ENCODE measurements around the gene JPH2.

Gene JPH2

GRCh38 chr20:44231713-44232468, 44.9 kb upstream of the JPH2 start:
- no peak overlapping the region for H3K9ac ChIP-seq
- no peaks in the 10 kb centered on the region for H3K27me3 ChIP-seq (ENCODE audit: insufficient read depth, low read depth)
- H3K4me3 ChIP-seq (IDR thresholded peaks at IDR 0.05; ENCODE audit: insufficient read depth, low read depth, low read length) = no peak overlapping the region
- H3K36me3 ChIP-seq (ENCODE audit: insufficient read depth) = no peaks in the 10 kb centered on the region
- H4K20me1 ChIP-seq (ENCODE audit: insufficient read depth) = no peaks in the 10 kb centered on the region
- no peak overlapping the region for H3K4me2 ChIP-seq
- H3K27ac ChIP-seq = no peak overlapping the region
- no peaks in the 10 kb centered on the region for H3K79me2 ChIP-seq (ENCODE audit: insufficient read depth, low read depth)
- no peak for TF ChIP-seq CTCF (conservative IDR thresholded peaks at IDR 0.05; ENCODE audit: low read depth, low read length)
- H2AFZ ChIP-seq (ENCODE audit: low read depth) = no peak overlapping the region
- H3K4me1 ChIP-seq (ENCODE audit: low read depth, poor library complexity, severe bottlenecking) = peaks cover 12% of the 10 kb centered on the region

GRCh38 chr20:44231193-44231592, 44.2 kb upstream of the JPH2 start:
- H3K4me1 ChIP-seq (ENCODE audit: low read depth, poor library complexity, severe bottlenecking) = peaks cover 8% of the 10 kb centered on the region
- H2AFZ ChIP-seq (ENCODE audit: low read depth) = no peak overlapping the region
- no peaks in the 10 kb centered on the region for H3K27me3 ChIP-seq (ENCODE audit: insufficient read depth, low read depth)
- no peak overlapping the region for H3K9ac ChIP-seq
- H3K36me3 ChIP-seq (ENCODE audit: insufficient read depth) = no peaks in the 10 kb centered on the region
- no peaks in the 10 kb centered on the region for H3K79me2 ChIP-seq (ENCODE audit: insufficient read depth, low read depth)
- TF ChIP-seq CTCF (conservative IDR thresholded peaks at IDR 0.05; ENCODE audit: low read depth, low read length) = no peak
- no peak overlapping the region for H3K27ac ChIP-seq
- H4K20me1 ChIP-seq (ENCODE audit: insufficient read depth) = no peaks in the 10 kb centered on the region
- no peak overlapping the region for H3K4me3 ChIP-seq (IDR thresholded peaks at IDR 0.05; ENCODE audit: insufficient read depth, low read depth, low read length)
- no peak overlapping the region for H3K4me2 ChIP-seq

GRCh38 chr20:44228465-44229258, 41.7 kb upstream of the JPH2 start:
- Histone ChIP-seq H2AFZ (ENCODE audit: low read depth) (no peak overlapping the region), H3K79me2 (ENCODE audit: insufficient read depth, low read depth) (no peaks in the 10 kb centered on the region), H4K20me1 (ENCODE audit: insufficient read depth) (no peaks in the 10 kb centered on the region), H3K27me3 (ENCODE audit: insufficient read depth, low read depth) (no peaks in the 10 kb centered on the region), H3K4me2 (no peak overlapping the region), H3K36me3 (ENCODE audit: insufficient read depth) (no peaks in the 10 kb centered on the region), H3K4me3 (IDR thresholded peaks at IDR 0.05; ENCODE audit: insufficient read depth, low read depth, low read length) (no peak overlapping the region), H3K27ac (no peak overlapping the region), H3K4me1 (ENCODE audit: low read depth, poor library complexity, severe bottlenecking) (no peaks in the 10 kb centered on the region), H3K9ac (no peak overlapping the region)
- no peak for TF ChIP-seq CTCF (conservative IDR thresholded peaks at IDR 0.05; ENCODE audit: low read depth, low read length)

- Histone ChIP-seq H3K27me3 (ENCODE audit: insufficient read depth, low read depth) (no peaks in the 10 kb centered on the region), H4K20me1 (ENCODE audit: insufficient read depth) (no peaks in the 10 kb centered on the region), H3K4me3 (IDR thresholded peaks at IDR 0.05; ENCODE audit: insufficient read depth, low read depth, low read length) (no peak overlapping the region), H3K4me2 (no peak overlapping the region), H3K79me2 (ENCODE audit: insufficient read depth, low read depth) (no peaks in the 10 kb centered on the region), H2AFZ (ENCODE audit: low read depth) (no peak overlapping the region), H3K9ac (no peak overlapping the region), H3K36me3 (ENCODE audit: insufficient read depth) (no peaks in the 10 kb centered on the region), H3K27ac (no peak overlapping the region), H3K4me1 (ENCODE audit: low read depth, poor library complexity, severe bottlenecking) (no peaks in the 10 kb centered on the region)
- no peak for TF ChIP-seq CTCF (conservative IDR thresholded peaks at IDR 0.05; ENCODE audit: low read depth, low read length)
Measured at GRCh38 chr20:44224637-44225036, 37.6 kb upstream of the JPH2 start.
